ENCODE results near the gene EIF2B5. TPM values are rescaled to one million over a fixed set of nuclear protein-coding genes. Genes with fewer than 3 reads are reported as not detected.

EIF2B5 gene
- polyA plus RNA-seq, 6 donors from 2014 or later, result 31.5 to 54.4 (median 37.7) TPM

- peak overlapping the region in 1 of 6 donors; percentile 8 for H3K27ac Mint-ChIP-seq
- H3K4me1 Mint-ChIP-seq, result peaks cover 18 to 41% (median 37%) of the 10 kb centered on the region in 3 donors
- DNase-seq (no peak), ATAC-seq (ENCODE audit: low read depth in 2 of 2) (no peak)
- H3K4me3 Mint-ChIP-seq, result peak overlapping the region in 1 of 8 donors; percentile 77
- H3K9me3 Mint-ChIP-seq, result no peaks in the 10 kb centered on the region
- H3K27me3 Mint-ChIP-seq, result no peaks in the 10 kb centered on the region
- H3K36me3 Mint-ChIP-seq, result peaks cover 8 to 14% of the 10 kb centered on the region in 2 donors
These were observed 43.5 kb downstream of the EIF2B5 start for GRCh38 chr3:184178521-184179138.

GRCh38 chr3:184180165-184180564 is 45.0 kb downstream of the EIF2B5 start:
- no peaks in the 10 kb centered on the region for H3K27me3 Mint-ChIP-seq
- DNase-seq, result no peak
- H3K4me1 Mint-ChIP-seq, result peaks cover 20 to 43% (median 32%) of the 10 kb centered on the region in 3 donors
- peak overlapping the region in 1 of 8 donors; percentile 30 for H3K4me3 Mint-ChIP-seq
- peaks cover 8 to 14% of the 10 kb centered on the region in 2 donors for H3K36me3 Mint-ChIP-seq
- no peak for ATAC-seq (ENCODE audit: low read depth in 2 of 2)
- no peaks in the 10 kb centered on the region for H3K9me3 Mint-ChIP-seq
- no peak overlapping the region for H3K27ac Mint-ChIP-seq

- Mint-ChIP-seq H3K4me1 (peaks cover 20 to 43% (median 29%) of the 10 kb centered on the region in 3 donors), H3K36me3 (peaks cover 8 to 14% of the 10 kb centered on the region in 2 donors), H3K4me3 (no peak overlapping the region), H3K27me3 (no peaks in the 10 kb centered on the region), H3K27ac (peak overlapping the region in 1 of 6 donors; percentile 33), H3K9me3 (no peaks in the 10 kb centered on the region)
- no peak for ATAC-seq (ENCODE audit: low read depth in 2 of 2)
- DNase-seq, result no peak
These were observed 46.4 kb downstream of the EIF2B5 start for GRCh38 chr3:184181596-184181995.

- H3K27me3 Mint-ChIP-seq, result no peaks in the 10 kb centered on the region
- DNase-seq, result no peak
- H3K4me1 Mint-ChIP-seq, result peaks cover 29 to 43% (median 36%) of the 10 kb centered on the region in 3 donors
- no peaks in the 10 kb centered on the region for H3K9me3 Mint-ChIP-seq
- peak overlapping the region in 1 of 6 donors; percentile 11 for H3K27ac Mint-ChIP-seq
- no peak for ATAC-seq (ENCODE audit: low read depth in 2 of 2)
- H3K4me3 Mint-ChIP-seq, result no peak overlapping the region
- H3K36me3 Mint-ChIP-seq, result peaks cover 7 to 8% of the 10 kb centered on the region in 2 donors
These were observed 48.5 kb downstream of the EIF2B5 start for GRCh38 chr3:184183679-184184078.

- peaks cover 31 to 44% (median 41%) of the 10 kb centered on the region in 3 donors for H3K4me1 Mint-ChIP-seq
- H3K27me3 Mint-ChIP-seq, result no peaks in the 10 kb centered on the region
- H3K27ac Mint-ChIP-seq, result peak overlapping the region in 4 of 6 donors; percentile 67 to 94 (median 80)
- H3K4me3 Mint-ChIP-seq, result peak overlapping the region in 6 of 8 donors; percentile 95 to 99 (median 98)
- H3K36me3 Mint-ChIP-seq, result peaks cover 7 to 8% of the 10 kb centered on the region in 2 donors
- DNase-seq (no peak), ATAC-seq (ENCODE audit: low read depth in 2 of 2) (no peak)
- H3K9me3 Mint-ChIP-seq, result no peaks in the 10 kb centered on the region
These were observed 49.5 kb downstream of the EIF2B5 start for GRCh38 chr3:184184546-184185230.

- Mint-ChIP-seq H3K4me1 (peaks cover 35 to 50% (median 41%) of the 10 kb centered on the region in 3 donors), H3K9me3 (no peaks in the 10 kb centered on the region), H3K27me3 (no peaks in the 10 kb centered on the region), H3K4me3 (peak overlapping the region; percentile 95 to 100 (median 98)), H3K36me3 (peaks cover 7 to 8% of the 10 kb centered on the region in 2 donors), H3K27ac (peak overlapping the region; percentile 93 to 99 (median 96))
- DNase-seq, result peak; percentile 99
- ATAC-seq (ENCODE audit: low read depth in 2 of 2), result peak; percentile 90 to 93
These were observed 50.5 kb downstream of the EIF2B5 start for GRCh38 chr3:184185461-184186183.

GRCh38 chr3:184186184-184186901 is 51.2 kb downstream of the EIF2B5 start, which contains the start of gene ABCF3:
Gene ABCF3, plus strand, starts transcription at chr3:184186199. Its CDS starts 9 bp downstream, at chr3:184186208.
- Mint-ChIP-seq H3K4me1 (peaks cover 35 to 50% (median 43%) of the 10 kb centered on the region in 3 donors), H3K4me3 (peak within 1 kb of the TSS; percentile 95 to 100 (median 98)), H3K27ac (peak within 1 kb of the TSS; percentile 93 to 99 (median 96)), H3K9me3 (no peaks in the 10 kb centered on the region), H3K36me3 (peaks cover 7 to 8% of the 10 kb centered on the region in 2 donors), H3K27me3 (no peaks in the 10 kb centered on the region)
- DNase-seq (no peak), ATAC-seq (ENCODE audit: low read depth in 2 of 2) (peak; percentile 30 to 33)

GRCh38 chr3:184186902-184187207 is 51.7 kb downstream of the EIF2B5 start:
- H3K9me3 Mint-ChIP-seq, result no peaks in the 10 kb centered on the region
- peaks cover 35 to 50% (median 43%) of the 10 kb centered on the region in 3 donors for H3K4me1 Mint-ChIP-seq
- peak overlapping the region; percentile 95 to 100 (median 98) for H3K4me3 Mint-ChIP-seq
- ATAC-seq (ENCODE audit: low read depth in 2 of 2), result no peak
- peaks cover 7 to 8% of the 10 kb centered on the region in 2 donors for H3K36me3 Mint-ChIP-seq
- no peaks in the 10 kb centered on the region for H3K27me3 Mint-ChIP-seq
- H3K27ac Mint-ChIP-seq, result peak overlapping the region in 4 of 6 donors; percentile 93 to 96 (median 94)
- DNase-seq, result no peak

- H3K27ac Mint-ChIP-seq, result no peak overlapping the region
- H3K4me3 Mint-ChIP-seq, result peak overlapping the region in 5 of 8 donors; percentile 5 to 100 (median 75)
- DNase-seq (no peak), ATAC-seq (ENCODE audit: low read depth in 2 of 2) (no peak)
- H3K27me3 Mint-ChIP-seq, result no peaks in the 10 kb centered on the region
- no peaks in the 10 kb centered on the region for H3K9me3 Mint-ChIP-seq
- peaks cover under 1 to 12% of the 10 kb centered on the region in 2 donors for H3K36me3 Mint-ChIP-seq
- peaks cover 35 to 50% (median 43%) of the 10 kb centered on the region in 3 donors for H3K4me1 Mint-ChIP-seq
These were observed 52.9 kb downstream of the EIF2B5 start for GRCh38 chr3:184188080-184188479.

GRCh38 chr3:184189421-184189820 is 54.3 kb downstream of the EIF2B5 start:
- H3K9me3 Mint-ChIP-seq, result no peaks in the 10 kb centered on the region
- no peak overlapping the region for H3K27ac Mint-ChIP-seq
- H3K36me3 Mint-ChIP-seq, result peaks cover 5 to 22% of the 10 kb centered on the region in 2 donors
- H3K27me3 Mint-ChIP-seq, result no peaks in the 10 kb centered on the region
- peaks cover 35 to 50% (median 43%) of the 10 kb centered on the region in 3 donors for H3K4me1 Mint-ChIP-seq
- no peak for ATAC-seq (ENCODE audit: low read depth in 2 of 2)
- peak overlapping the region in 1 of 8 donors; percentile 24 for H3K4me3 Mint-ChIP-seq
- DNase-seq, result no peak

- no peak for ATAC-seq (ENCODE audit: low read depth in 2 of 2)
- Mint-ChIP-seq H3K4me3 (no peak overlapping the region), H3K36me3 (peaks cover 7 to 30% of the 10 kb centered on the region in 2 donors), H3K27ac (no peak overlapping the region), H3K9me3 (no peaks in the 10 kb centered on the region), H3K4me1 (peaks cover 13 to 21% (median 17%) of the 10 kb centered on the region in 3 donors), H3K27me3 (no peaks in the 10 kb centered on the region)
- no peak for DNase-seq
These were observed 57.7 kb downstream of the EIF2B5 start for GRCh38 chr3:184192889-184193288.

GRCh38 chr3:184193991-184194539 is 58.9 kb downstream of the EIF2B5 start:
- no peak for ATAC-seq (ENCODE audit: low read depth in 2 of 2)
- Mint-ChIP-seq H3K27ac (peak overlapping the region in 1 of 6 donors; percentile 84), H3K9me3 (no peaks in the 10 kb centered on the region), H3K27me3 (no peaks in the 10 kb centered on the region), H3K36me3 (peaks cover 7 to 30% of the 10 kb centered on the region in 2 donors), H3K4me1 (peaks cover 6 to 9% (median 8%) of the 10 kb centered on the region in 3 donors), H3K4me3 (peak overlapping the region in 1 of 8 donors; percentile 41)
- no peak for DNase-seq

Data from naive B cell (primary cell).